ENCODE results near the gene SPIRE2. TPM values are rescaled to one million over a fixed set of nuclear protein-coding genes. Genes with fewer than 3 reads are reported as not detected.
A peak's percentile ranks its signal among the peaks of the same experiment; 100 is the strongest.

SPIRE2 gene
- total and polyA plus RNA-seq, 9 of the 15 experiments (the other 6 are each of a cell fraction or from before 2014, with no cell fraction given), result 0.70 to 7.5 (median 4.6) TPM

- peak in 1 of 2 experiments; percentile 52; a peak in 2 of 4 replicates for TF ChIP-seq MNT (conservative IDR thresholded peaks at IDR 0.05)
- TF ChIP-seq ZNF445 (CRISPR knock-in tag; IDR thresholded peaks at IDR 0.05; ENCODE audit: low read depth), result no peak
- no peak for TF ChIP-seq CBX3 (IDR thresholded peaks at IDR 0.05; ENCODE audit: borderline replicate concordance in 1 of 2, low read length in 2 of 2)
- TF ChIP-seq FOSL1 (tag; conservative IDR thresholded peaks at IDR 0.05), result peak; percentile 63
- no peak for TF ChIP-seq TCF7 (IDR thresholded peaks at IDR 0.05; ENCODE audit: borderline replicate concordance)
- peak; percentile 49; the same call in 1 of the 2 replicates for TF ChIP-seq ZFX (CRISPR knock-in tag; IDR thresholded peaks at IDR 0.05)
- TF ChIP-seq ZNF23 (CRISPR knock-in tag; IDR thresholded peaks at IDR 0.05), result no peak
- TF ChIP-seq HNRNPH1 (optimal IDR thresholded peaks at IDR 0.05; ENCODE audit: low read depth, low read length), result no peak
- TF ChIP-seq ZNF76 (CRISPR knock-in tag; IDR thresholded peaks at IDR 0.05; ENCODE audit: borderline replicate concordance), result no peak
- TF ChIP-seq ZNF324 (CRISPR knock-in tag; IDR thresholded peaks at IDR 0.05), result no peak
- no peak for TF ChIP-seq RBM15 (IDR thresholded peaks at IDR 0.05; ENCODE audit: insufficient read depth, low read length)
- TF ChIP-seq DLX4 (CRISPR knock-in tag; IDR thresholded peaks at IDR 0.05), result no peak
- TF ChIP-seq ZNF143 (CRISPR knock-in tag; IDR thresholded peaks at IDR 0.05), result no peak
- no peak for TF ChIP-seq ASH1L (IDR thresholded peaks at IDR 0.05; ENCODE audit: borderline replicate concordance, low read depth, partially characterized antibody)
- TF ChIP-seq ZBED1 (IDR thresholded peaks at IDR 0.05), result no peak
- peak; percentile 52; the same call in 1 of the 2 replicates for TF ChIP-seq GATA2 (CRISPR knock-in tag; IDR thresholded peaks at IDR 0.05)
- TF ChIP-seq CHAMP1 (IDR thresholded peaks at IDR 0.05), result no peak
- no peak for TF ChIP-seq SMC3 (conservative IDR thresholded peaks at IDR 0.05; ENCODE audit: insufficient read depth, low read depth, low read length)
- no peak for TF ChIP-seq ZFPM2 (CRISPR knock-in tag; IDR thresholded peaks at IDR 0.05)
- TF ChIP-seq CTCF (IDR thresholded peaks at IDR 0.05 in 2 of 3, conservative IDR thresholded peaks at IDR 0.05 in 1 of 3; ENCODE audit: insufficient read depth in 2 of 3, low read depth in 1 of 3, low read length in 3 of 3), result no peak
Observed at GRCh38 chr16:89786474-89787364, 41.6 kb upstream of the SPIRE2 start (continued).

Data from K562 (cell line).